SK-N-MC (cell line): ENCODE data around the gene VPS37B.
"Not testable (repeated sequence)": the region's sequence is repeated elsewhere in the genome, so short reads cannot be mapped to it uniquely, and the experiment has no call there.

ENCODE experiments used
- DNase-seq: peaks from one replicate; pipeline ENCODE4 v3.0.0-alpha.2; 2011; ENCODE audit warnings: low read depth, low spot score
- H3K27ac ChIP-seq: fragments of 200-600 bp; sonication (generic); 2 replicates; pipeline ENCODE4 v1.5.1; 2016; ENCODE audit warnings: mixed run types
- H3K36me3 ChIP-seq: fragments of 200-600 bp; sonication (generic); 2 replicates; pipeline ENCODE4 v1.6.1; 2017; ENCODE audit warnings: antibody characterized with exemption, low read length, mixed read lengths; ENCODE audit not compliant: insufficient read depth
- H3K4me3 ChIP-seq: fragments of 200-600 bp; sonication (generic); 2 replicates; pipeline ENCODE4 v1.5.1; 2016
- H3K9ac ChIP-seq: fragments of 200-600 bp; sonication (generic); 2 replicates; pipeline ENCODE4 v1.8.0; 2017; ENCODE audit warnings: mixed run types, mixed read lengths; ENCODE audit not compliant: insufficient read length
- H3K9me3 ChIP-seq: fragments of 200-600 bp; sonication (generic); 2 replicates; pipeline ENCODE4 v1.6.1; 2017; ENCODE audit warnings: low read depth, mild to moderate bottlenecking, antibody characterized with exemption, low read length, moderate library complexity, mixed read lengths
- EZH2 ChIP-seq: fragments of 200-600 bp; sonication (generic); IDR thresholded peaks from one replicate; pipeline ENCODE4 v1.6.1; 2017; ENCODE audit warnings: antibody characterized with exemption
- FOXP2 ChIP-seq: optimal IDR thresholded peaks from 2 replicates; pipeline ENCODE3; 2011; ENCODE audit warnings: mild to moderate bottlenecking, moderate library complexity; ENCODE audit not compliant: insufficient read depth; ENCODE audit errors: extremely low read length, control extremely low read depth
- POLR2AphosphoS5 ChIP-seq: IDR thresholded peaks from 2 replicates; pipeline ENCODE4 v1.6.1; 2012; ENCODE audit warnings: mild to moderate bottlenecking, low read depth, low read length, borderline replicate concordance

The VPS37B gene

GRCh38 chr12:122895704-122896636 lies at the start of gene VPS37B:
TSS of gene VPS37B (minus strand) at chr12:122896124. CDS start at chr12:122896062, 62 bp downstream.
- Histone ChIP-seq H3K9me3 (no peaks in the 10 kb centered on the region), H3K27ac (peak within 1 kb of the TSS; percentile 26; the same call in 1 of the 2 replicates), H3K4me3 (peak within 1 kb of the TSS; percentile 93), H3K36me3 (no peaks in the 10 kb centered on the region), H3K9ac (peak within 1 kb of the TSS; percentile 93)
- TF ChIP-seq EZH2 (no peak), POLR2AphosphoS5 (peak; percentile 78), FOXP2 (no peak)
- DNase-seq = no peak

GRCh38 chr12:122944605-122945592 lies 49.0 kb upstream of the VPS37B start:
- TF ChIP-seq FOXP2 = no peak
- no peak for TF ChIP-seq EZH2
- TF ChIP-seq POLR2AphosphoS5 = no peak
- no peak for DNase-seq
- Histone ChIP-seq H3K4me3 (no peak overlapping the region), H3K9me3 (no peaks in the 10 kb centered on the region), H3K36me3 (no peaks in the 10 kb centered on the region), H3K27ac (no peak overlapping the region), H3K9ac (no peak overlapping the region)

GRCh38 chr12:122943196-122943595 lies 47.3 kb upstream of the VPS37B start:
- H3K9ac ChIP-seq = no peak overlapping the region
- DNase-seq = no peak
- no peaks in the 10 kb centered on the region for H3K9me3 ChIP-seq
- H3K4me3 ChIP-seq = no peak overlapping the region
- no peak overlapping the region for H3K27ac ChIP-seq
- TF ChIP-seq EZH2 = no peak
- TF ChIP-seq FOXP2 = no peak
- no peak for TF ChIP-seq POLR2AphosphoS5
- no peaks in the 10 kb centered on the region for H3K36me3 ChIP-seq

GRCh38 chr12:122942637-122943036 lies 46.7 kb upstream of the VPS37B start:
- DNase-seq = no peak
- Histone ChIP-seq H3K36me3 (no peaks in the 10 kb centered on the region), H3K4me3 (no peak overlapping the region), H3K9ac (no peak overlapping the region), H3K9me3 (no peaks in the 10 kb centered on the region), H3K27ac (no peak overlapping the region)
- TF ChIP-seq POLR2AphosphoS5 = no peak

- H3K27ac ChIP-seq, DNase-seq, H3K36me3 ChIP-seq, H3K4me3 ChIP-seq, H3K9me3 ChIP-seq, H3K9ac ChIP-seq: not testable (repeated sequence)
Measured at GRCh38 chr12:122941351-122941750, 45.4 kb upstream of the VPS37B start.

GRCh38 chr12:122939125-122939524 lies 43.2 kb upstream of the VPS37B start:
- Histone ChIP-seq H3K9ac (no peak overlapping the region), H3K36me3 (no peaks in the 10 kb centered on the region), H3K4me3 (no peak overlapping the region), H3K27ac (no peak overlapping the region), H3K9me3 (no peaks in the 10 kb centered on the region)
- no peak for DNase-seq
- TF ChIP-seq EZH2 (no peak), FOXP2 (no peak), POLR2AphosphoS5 (no peak)

- DNase-seq = no peak
- H3K36me3 ChIP-seq = no peaks in the 10 kb centered on the region
- no peak overlapping the region for H3K27ac ChIP-seq
- H3K4me3 ChIP-seq = no peak overlapping the region
- H3K9me3 ChIP-seq = no peaks in the 10 kb centered on the region
- H3K9ac ChIP-seq = no peak overlapping the region
- no peak for TF ChIP-seq FOXP2
- TF ChIP-seq POLR2AphosphoS5 = no peak
- no peak for TF ChIP-seq EZH2
Measured at GRCh38 chr12:122937622-122938091, 41.7 kb upstream of the VPS37B start.

- Histone ChIP-seq H3K9me3 (no peaks in the 10 kb centered on the region), H3K9ac (no peak overlapping the region), H3K4me3 (no peak overlapping the region), H3K36me3 (no peaks in the 10 kb centered on the region), H3K27ac (no peak overlapping the region)
- DNase-seq = no peak
- no peak for TF ChIP-seq EZH2
- TF ChIP-seq POLR2AphosphoS5 = no peak
- no peak for TF ChIP-seq FOXP2
Measured at GRCh38 chr12:122935318-122935717, 39.4 kb upstream of the VPS37B start.
